GM19468 (cell line): Measurements from ENCODE around the gene DDX55.

ENCODE experiments used
- ATAC-seq: cut with Tn5 transposase; IDR thresholded peaks from one replicate; pipeline ENCODE4 v1.9.1; 2021; ENCODE audit warnings: mild to moderate bottlenecking, moderate library complexity, moderate number of reproducible peaks; ENCODE audit not compliant: unreplicated experiment; ENCODE audit errors: extremely low read depth

DDX55 gene

GRCh38 chr12:123608182-123608581 is 6.3 kb downstream of the DDX55 start:
- no peak for ATAC-seq

DNA sequence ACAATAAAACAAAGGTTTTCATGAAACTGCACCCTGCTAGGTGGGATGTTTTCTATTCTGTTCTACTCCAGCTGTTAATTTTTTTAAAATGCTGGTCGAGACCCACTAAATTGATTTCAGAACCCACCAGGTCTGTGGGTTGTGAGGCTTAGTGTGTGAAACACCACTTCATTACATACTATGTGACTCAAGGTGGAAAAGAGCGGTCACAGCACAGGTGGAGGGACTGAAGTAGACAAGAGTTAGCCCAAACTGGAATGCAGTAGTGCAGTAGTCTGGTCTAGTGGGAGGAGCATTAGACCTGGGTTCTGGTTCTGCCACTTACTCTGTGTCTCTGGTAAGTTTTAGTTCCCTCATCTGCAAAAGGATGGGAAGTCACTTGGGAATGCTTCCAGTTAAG is 12.2 kb downstream of the DDX55 start:
- no peak for ATAC-seq

- ATAC-seq: no peak
Observed at GRCh38 chr12:123614531-123614930, 12.6 kb downstream of the DDX55 start.

- ATAC-seq: no peak
Observed at GRCh38 chr12:123617144-123617543, 15.2 kb downstream of the DDX55 start.

DNA sequence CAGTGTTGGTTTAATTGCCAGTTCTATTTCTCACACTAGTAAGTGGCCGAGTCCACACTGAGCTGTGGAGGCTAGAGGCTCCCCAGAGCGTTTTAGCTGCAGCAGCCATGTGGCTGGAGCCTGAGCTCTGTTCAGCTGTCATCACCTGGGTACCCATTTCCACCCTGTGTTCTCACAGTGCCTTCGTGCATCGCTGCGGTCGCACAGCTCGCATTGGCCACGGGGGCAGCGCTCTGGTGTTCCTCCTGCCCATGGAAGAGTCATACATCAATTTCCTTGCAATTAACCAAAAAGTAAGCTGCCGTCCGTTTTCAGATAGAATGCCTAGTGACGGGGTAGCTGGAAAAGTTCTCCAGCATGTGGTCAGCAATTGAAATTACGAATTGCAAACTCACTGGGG is 15.7 kb downstream of the DDX55 start:
- ATAC-seq: no peak

DNA sequence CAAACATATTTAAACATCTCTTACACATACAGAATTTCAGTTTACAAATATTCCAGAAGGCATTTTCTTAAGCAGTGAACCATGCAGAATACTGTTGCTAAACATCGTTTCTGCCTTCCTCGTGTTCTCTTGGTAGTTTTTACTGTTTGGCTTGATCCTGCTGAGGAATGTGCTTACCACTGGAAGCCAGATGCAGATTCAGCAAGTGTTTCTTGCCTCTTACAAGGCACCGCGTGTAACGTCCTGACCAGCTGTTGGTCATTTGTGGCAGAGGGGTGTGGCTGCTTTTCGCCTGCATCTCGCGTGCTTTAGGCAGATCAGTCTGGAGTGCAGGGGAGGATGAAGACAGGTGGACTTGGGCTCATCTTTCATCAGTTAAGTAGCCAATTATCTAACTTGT is 19.2 kb downstream of the DDX55 start:
- ATAC-seq: no peak

GRCh38 chr12:123621619-123622530 is 20.0 kb downstream of the DDX55 start:
- no peak for ATAC-seq

DNA sequence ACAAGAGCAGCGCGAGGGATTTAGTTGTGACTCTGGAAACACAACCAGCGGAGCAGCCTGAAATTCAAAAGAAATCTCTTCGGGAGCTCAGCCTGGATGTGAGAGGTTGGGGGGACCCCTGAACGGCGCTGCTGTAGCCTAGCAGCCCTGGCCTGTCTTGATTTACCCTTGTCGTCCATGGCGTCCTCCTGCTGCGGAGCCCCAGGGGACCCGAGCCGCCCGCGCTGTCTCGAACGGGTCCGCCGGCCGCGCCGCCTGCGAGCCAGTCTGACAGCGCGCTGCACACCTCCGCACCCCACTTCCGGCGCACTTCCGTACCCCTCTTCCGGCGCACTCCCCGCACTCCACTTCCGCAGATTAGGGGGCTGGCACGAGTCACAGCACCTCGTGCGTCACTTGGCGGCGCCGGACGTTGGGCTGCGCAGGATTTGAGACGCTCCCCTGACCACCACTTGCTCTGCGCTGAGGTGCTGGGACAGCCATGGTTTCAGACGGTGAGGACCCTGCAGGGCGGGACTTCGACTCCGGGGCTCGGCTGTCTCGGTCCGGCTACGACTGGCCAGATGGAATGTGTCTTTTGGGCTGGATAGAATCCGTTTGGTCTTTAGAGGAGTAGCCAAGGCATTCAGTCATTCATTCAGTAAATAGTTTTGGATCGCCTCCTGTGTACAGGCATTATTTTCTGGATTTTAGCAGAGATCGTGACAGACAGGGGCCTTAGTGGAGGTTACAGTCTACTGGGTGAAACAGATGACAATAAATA is 31.7 kb downstream of the DDX55 start, which contains the start of the genes EIF2B1 and GTF2H3:
Gene EIF2B1 (minus strand): TSS at position 308 of the 763 bp plus-strand sequence. CDS start 129 bp downstream, at position 179.
Gene GTF2H3 (plus strand): TSS at position 451 of the 763 bp plus-strand sequence. CDS start 31 bp downstream, at position 482.
- ATAC-seq: peak; percentile 88

GRCh38 chr12:123634142-123634561 is 32.3 kb downstream of the DDX55 start:
- no peak for ATAC-seq

- no peak for ATAC-seq
Observed at GRCh38 chr12:123643911-123644310, 42.0 kb downstream of the DDX55 start.

- ATAC-seq: no peak
Observed at GRCh38 chr12:123645380-123645779, 43.5 kb downstream of the DDX55 start.

- no peak for ATAC-seq
Observed at GRCh38 chr12:123645878-123646277, 44.0 kb downstream of the DDX55 start.

DNA sequence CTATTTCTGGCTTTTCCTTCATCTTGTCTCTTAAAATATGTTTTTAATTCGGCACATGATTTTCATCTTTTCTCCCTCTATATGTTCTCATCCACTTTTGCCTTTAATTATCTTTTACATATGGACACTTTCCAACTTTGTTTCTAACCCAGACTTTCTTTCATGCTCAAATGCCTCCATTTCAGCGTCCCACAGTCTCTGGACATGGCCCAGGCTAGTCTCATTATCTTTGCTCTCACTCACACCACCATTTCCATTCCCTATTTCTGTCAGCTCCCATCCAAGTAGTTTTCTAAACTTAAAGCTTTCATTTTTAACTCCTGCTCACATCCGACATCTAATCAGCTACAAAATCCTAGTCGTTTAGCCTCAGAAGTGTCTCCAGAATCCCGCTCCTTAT is 46.5 kb downstream of the DDX55 start:
- ATAC-seq: no peak

- no peak for ATAC-seq
Observed at GRCh38 chr12:123654129-123654701, 52.3 kb downstream of the DDX55 start.

DNA sequence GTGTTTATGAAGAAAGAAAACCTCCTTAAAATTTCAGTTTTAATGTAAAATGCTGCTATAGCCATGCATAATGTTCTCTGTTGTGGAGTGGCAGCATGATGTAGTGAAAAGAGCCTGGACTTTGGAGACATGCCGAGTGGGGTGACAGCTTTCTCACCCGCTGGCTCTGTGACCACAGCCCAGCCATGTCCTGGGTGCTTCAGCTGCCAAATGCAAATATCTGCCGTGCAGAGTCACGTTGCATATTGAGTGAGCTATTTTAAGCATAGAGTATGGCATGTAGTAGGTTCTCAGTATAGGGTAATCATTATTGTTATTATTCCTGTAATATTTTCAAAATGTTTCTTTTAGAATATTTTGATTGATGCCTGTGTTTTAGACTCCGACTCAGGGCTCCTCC is 53.5 kb downstream of the DDX55 start:
- ATAC-seq: peak; percentile 72

GRCh38 chr12:123656392-123656791 is 54.5 kb downstream of the DDX55 start:
- no peak for ATAC-seq

DNA sequence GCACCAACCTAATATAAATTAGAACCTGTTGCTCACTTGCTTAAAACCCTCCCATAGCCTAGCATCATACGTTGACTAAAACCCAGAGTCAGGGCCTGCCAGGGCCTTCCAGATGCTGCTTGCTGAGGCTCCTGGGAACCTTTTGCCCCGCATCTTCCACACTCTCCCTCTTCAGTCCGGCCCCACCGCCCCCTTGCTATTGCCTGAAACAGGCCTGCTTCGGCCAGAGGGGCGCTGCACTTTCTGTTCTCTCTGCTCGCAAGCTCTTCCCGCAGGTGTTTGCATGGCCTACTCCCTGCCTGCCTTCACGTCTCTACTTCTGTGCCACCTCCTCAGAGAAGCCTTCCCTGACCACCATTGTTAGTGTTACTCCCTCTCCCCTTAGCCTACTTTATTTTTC is 55.3 kb downstream of the DDX55 start:
- no peak for ATAC-seq

- ATAC-seq: no peak
Observed at GRCh38 chr12:123659996-123660727, 58.3 kb downstream of the DDX55 start.

DNA sequence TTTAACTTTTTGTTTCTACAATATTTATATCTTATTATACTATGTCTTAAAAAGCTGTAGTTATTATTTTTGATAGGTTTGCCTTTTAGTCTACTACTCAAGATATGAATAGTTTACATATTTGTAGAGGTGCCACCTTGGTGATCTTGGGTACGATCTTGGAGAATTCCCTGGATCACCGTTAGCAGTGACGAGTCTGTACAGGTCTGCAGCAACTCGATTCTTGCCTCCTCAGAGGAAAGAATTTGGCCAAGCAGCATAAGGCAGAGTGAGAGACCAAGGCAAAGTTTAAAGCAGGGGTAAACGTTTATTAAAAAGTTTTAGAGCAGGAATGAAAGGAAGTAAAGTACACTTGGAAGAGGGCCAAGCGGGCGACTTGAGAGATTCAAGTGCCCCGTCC is 65.9 kb downstream of the DDX55 start:
- ATAC-seq: no peak
